Measurements from ENCODE around the gene LITAF.

The LITAF gene

DNA sequence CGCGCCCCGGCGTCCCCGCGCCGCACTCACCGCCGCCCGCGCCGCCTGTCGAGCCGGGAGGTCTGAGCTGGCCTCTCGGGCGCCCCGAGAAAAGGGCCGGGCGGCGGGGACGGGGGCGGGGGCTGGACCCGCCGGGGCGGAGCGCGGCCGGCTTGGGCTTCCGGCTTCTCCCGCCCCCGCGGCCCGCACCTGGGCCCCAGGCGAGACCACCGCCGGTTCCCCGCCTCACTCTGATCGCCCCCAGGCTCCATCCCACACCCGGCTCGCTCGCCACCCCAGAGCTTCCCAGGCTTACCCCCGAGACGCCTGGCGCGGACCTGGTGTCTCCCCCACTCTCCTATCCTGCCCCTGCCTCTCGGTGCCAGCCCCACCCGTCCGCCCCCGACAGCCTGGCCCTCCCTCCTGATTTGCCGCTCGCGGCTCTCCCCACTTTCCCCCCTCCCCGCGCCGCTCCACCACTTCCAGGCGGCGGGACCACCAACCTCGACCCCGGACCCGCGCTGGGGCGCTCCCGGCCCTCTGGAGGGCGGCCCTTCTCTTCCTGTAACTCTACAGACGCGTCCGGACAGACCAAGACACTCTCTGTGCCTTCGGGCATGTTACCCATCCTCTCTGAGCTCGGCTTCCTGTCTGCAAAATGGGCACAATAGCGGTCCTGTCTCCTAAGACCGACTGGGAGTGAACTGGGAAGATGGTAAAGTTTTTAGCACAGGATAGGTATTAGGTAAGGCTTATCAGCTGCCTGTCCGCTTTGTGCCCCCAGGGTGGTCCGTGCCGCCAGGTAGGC is at the start of gene LITAF:
TSS of gene LITAF (minus strand) at position 64 of the 787 bp plus-strand sequence. CDS start 30,189 bp downstream, outside the sequence.
- DNase-seq: peak; percentile 47

GRCh38 chr16:11636172-11636721 is 49.5 kb upstream of the LITAF start:
- DNase-seq: no peak

DNA sequence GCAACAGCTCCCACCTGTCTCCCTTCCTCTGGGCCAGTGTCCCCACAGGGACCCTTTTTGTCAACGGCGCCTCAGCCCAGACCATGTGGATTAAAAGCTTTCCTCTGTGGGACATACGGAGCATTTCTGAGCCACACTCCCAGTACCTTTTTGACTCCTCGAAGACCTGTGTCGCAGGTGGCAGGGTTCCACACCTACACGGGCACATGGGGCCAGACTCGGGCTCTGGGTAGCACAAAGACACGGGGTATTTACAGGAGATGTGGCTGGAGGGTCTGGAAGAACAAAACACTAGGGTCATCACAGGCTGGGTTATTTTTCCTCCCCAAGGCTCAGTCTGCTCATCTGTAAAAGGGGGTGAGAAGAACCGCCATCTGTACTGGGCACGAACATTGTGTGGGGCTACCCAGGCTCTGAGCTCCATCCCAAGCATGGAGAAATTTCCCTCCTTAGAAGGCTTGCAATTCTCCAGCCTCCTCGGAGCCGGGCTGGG is 49.0 kb upstream of the LITAF start:
- no peak for DNase-seq

- DNase-seq: no peak
Measured at GRCh38 chr16:11635113-11635652, 48.5 kb upstream of the LITAF start.

GRCh38 chr16:11634312-11634711 is 47.6 kb upstream of the LITAF start:
- DNase-seq: no peak

DNA sequence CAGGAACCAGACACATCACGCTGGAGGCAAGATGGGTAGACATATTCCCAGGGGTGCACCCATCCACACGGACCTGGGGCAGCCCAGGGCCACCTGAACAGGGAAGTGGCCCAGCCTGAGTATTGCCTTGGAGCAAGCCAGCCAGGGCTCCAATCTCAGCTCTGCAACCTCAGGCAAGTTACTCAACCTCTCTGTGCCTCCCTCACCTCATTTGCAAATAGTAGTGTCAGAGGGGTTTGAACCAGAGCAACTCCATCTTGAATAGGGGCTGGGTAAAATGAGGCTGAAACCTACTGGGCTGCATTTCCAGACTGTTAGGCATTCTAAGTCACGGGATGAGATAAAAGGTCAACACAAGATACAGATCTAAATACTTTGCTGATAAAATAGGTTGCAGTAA is 46.4 kb upstream of the LITAF start:
- DNase-seq: no peak

GRCh38 chr16:11632455-11632939 is 45.8 kb upstream of the LITAF start:
- DNase-seq: peak; percentile 75

GRCh38 chr16:11631214-11631613 is 44.5 kb upstream of the LITAF start:
- no peak for DNase-seq

DNA sequence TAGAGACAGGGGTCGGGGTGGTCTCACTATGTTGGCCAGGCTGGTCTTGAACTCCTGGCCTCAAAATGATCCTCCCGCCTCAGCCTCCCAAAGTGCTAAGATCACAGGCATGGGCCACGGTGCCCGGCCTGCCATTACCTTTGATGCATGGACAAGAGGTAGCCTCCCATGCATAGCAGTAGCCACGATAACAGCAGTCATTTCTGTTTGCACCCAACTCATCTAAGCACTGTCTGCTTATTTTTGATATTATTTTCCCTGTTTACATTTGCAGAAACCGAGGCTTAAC is 44.0 kb upstream of the LITAF start:
- DNase-seq: no peak

- DNase-seq: no peak
Measured at GRCh38 chr16:11630046-11630767, 43.5 kb upstream of the LITAF start.

GRCh38 chr16:11629071-11630030 is 42.6 kb upstream of the LITAF start:
- no peak for DNase-seq

DNA sequence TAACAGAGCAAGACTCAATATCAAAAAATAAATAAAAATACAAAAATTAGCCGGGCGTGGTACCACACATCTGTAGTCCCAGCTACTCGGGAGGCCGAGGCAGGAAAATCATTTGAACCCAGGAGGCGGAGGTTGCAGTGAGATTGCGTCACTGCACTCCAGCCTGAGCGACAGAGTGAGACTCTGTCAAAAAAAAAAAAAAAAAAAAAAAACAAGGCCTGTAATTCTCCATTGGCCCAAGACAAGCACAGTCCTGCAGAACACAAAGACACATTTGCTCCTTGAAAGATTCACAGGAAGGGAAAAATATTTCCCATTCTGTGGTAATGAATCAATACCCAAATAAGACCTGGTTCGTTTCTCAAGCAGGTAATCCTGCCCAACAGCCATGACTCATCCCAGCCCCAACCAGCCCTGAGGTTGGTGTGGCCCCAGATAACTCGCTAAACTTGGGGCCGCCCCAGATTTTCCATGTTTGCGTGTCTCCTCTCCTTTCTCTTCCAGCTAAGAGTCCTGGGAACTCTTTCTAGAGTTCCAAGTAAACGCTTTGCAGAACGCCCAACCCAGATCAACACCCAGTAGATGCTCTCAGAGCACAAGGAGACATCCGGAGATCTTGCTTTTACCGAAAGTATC is 41.2 kb upstream of the LITAF start:
- peak; percentile 90 for DNase-seq

- DNase-seq: no peak
Measured at GRCh38 chr16:11627292-11627663, 40.6 kb upstream of the LITAF start.

DNA sequence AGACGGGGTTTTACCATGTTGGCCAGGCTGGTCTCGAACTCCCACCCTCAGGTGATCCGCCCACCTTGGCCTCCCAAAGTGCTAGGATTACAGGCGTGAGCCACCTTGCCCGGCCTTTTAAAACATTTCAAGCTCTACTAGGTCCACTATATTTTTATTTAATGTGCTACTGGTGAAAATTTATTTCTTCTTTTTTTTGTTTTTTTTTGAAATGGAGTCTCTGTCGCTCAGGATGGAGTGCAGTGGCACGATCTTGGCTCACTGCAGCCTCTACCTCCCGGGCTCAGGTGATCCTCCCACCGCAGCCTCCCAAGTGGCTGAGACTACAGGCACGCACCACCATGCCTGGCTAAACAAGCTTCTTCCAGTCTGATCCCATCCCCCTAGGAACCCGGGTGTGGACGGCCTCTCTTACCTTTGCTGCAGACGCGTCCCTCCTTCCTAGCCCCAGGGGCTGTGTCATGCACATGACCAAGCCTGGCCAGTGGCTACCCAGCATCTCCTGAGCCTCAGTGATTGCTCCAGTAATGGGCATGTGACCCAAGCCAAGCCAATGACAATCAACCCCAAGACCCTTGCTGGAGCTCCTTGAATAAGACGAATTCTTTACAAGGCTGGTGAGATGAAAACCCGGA is 40.1 kb upstream of the LITAF start:
- no peak for DNase-seq

GRCh38 chr16:11625769-11626168 is 39.0 kb upstream of the LITAF start:
- DNase-seq: no peak

GRCh38 chr16:11624636-11625607 is 38.2 kb upstream of the LITAF start:
- no peak for DNase-seq

GRCh38 chr16:11624205-11624604 is 37.5 kb upstream of the LITAF start:
- no peak for DNase-seq

DNA sequence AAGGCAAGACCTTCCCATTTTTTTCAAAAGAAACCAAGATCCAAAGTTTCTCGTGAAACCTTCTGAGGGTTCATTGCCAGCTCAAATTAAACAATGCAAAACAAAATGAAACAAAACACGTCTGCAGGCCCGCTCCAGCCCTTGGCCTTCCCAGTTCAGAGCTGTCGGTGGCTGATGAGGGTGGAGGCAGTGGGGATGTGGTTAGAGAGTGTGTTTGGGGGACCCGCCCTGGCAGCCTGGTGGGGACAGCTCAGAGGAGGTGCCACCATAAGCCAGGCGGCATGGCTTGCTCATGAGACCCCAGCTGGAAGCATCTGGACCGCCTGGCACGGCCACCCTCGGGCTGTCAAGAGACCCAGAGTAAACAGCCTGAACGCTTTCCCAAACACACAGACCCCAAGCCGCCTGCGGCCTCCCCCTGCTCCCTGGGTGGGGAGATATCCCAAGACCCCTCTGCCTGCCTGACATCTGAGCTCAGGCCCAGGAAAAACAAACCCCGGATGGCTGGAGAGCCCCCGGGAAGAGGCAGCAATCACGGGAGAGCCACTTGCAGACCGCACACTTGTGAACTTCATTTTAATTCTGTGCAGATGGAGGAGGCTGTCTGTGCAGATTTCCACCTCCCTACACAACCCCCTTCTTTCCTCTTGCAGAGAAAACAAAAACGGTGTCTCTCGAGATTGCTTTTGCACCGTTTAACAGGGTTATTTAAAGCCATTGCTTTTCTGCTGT is 35.4 kb upstream of the LITAF start:
- no peak for DNase-seq

GRCh38 chr16:11621539-11621919 is 34.8 kb upstream of the LITAF start:
- DNase-seq: no peak

Data from NCI-H226 (cell line).